BLaER1 treated with 17β-estradiol and CSF1 and Interleukin-3, amounts not matched to agents 10 nM and 100 nM (cell line): Measurements from ENCODE around the gene ACAN.

Experiments used
- H3K27ac ChIP-seq, 11 experiments: shearing (Covaris generic); formaldehyde crosslinking; 2 replicates each; pipeline ENCODE4 v1.8.1; 2022
- H3K27me3 ChIP-seq, 11 experiments: shearing (Covaris generic); formaldehyde crosslinking; 2 replicates each; pipeline ENCODE4 v1.8.1; 2022
- H3K36me3 ChIP-seq, 11 experiments: shearing (Covaris generic); formaldehyde crosslinking; 2 replicates each; pipeline ENCODE4 v1.8.1; 2022
- H3K4me1 ChIP-seq, 10 experiments: shearing (Covaris generic); formaldehyde crosslinking; 2 replicates each; pipeline ENCODE4 v1.8.1; 2022
- H3K4me2 ChIP-seq, 11 experiments: shearing (Covaris generic); formaldehyde crosslinking; 2 replicates each; pipeline ENCODE4 v1.8.1; 2022
- H3K4me3 ChIP-seq, 10 experiments: shearing (Covaris generic); formaldehyde crosslinking; 2 replicates each; pipeline ENCODE4 v1.8.1; 2022
- H3K9ac ChIP-seq, 11 experiments: shearing (Covaris generic); formaldehyde crosslinking; 2 replicates each; pipeline ENCODE4 v1.8.1; 2022
- H3K9me3 ChIP-seq, 11 experiments: shearing (Covaris generic); formaldehyde crosslinking; replicated peaks in 1 of 11; 2 replicates each; pipeline ENCODE4 v1.8.1; 2022
- H4K20me1 ChIP-seq, 11 experiments: shearing (Covaris generic); formaldehyde crosslinking; 2 replicates each; pipeline ENCODE4 v1.8.1; 2022
- Cebpa-rat ChIP-seq, 11 experiments: shearing (Covaris generic); IDR thresholded peaks; 2 replicates each; pipeline ENCODE4 v1.8.1; 2022

ACAN gene

GRCh38 chr15:88805031-88805780 is 2.0 kb downstream of the ACAN start:
- no peak for TF ChIP-seq Cebpa-rat (IDR thresholded peaks at IDR 0.05)
- Histone ChIP-seq H3K27me3 (peaks cover 0 to 26% (median 11%) of the 10 kb centered on the region in 11 experiments; a peak in 12 of 22 replicates), H3K9ac (no peak overlapping the region), H3K4me2 (no peak overlapping the region), H3K9me3 (peaks cover 0 to 6% (median 0%) of the 10 kb centered on the region in 11 experiments; a peak in 2 of 22 replicates), H3K4me1 (peaks cover 0 to 11% (median under 1%) of the 10 kb centered on the region in 10 experiments; a peak in 6 of 20 replicates), H3K27ac (no peak overlapping the region), H3K4me3 (no peak overlapping the region), H4K20me1 (no peaks in the 10 kb centered on the region), H3K36me3 (no peaks in the 10 kb centered on the region)

DNA sequence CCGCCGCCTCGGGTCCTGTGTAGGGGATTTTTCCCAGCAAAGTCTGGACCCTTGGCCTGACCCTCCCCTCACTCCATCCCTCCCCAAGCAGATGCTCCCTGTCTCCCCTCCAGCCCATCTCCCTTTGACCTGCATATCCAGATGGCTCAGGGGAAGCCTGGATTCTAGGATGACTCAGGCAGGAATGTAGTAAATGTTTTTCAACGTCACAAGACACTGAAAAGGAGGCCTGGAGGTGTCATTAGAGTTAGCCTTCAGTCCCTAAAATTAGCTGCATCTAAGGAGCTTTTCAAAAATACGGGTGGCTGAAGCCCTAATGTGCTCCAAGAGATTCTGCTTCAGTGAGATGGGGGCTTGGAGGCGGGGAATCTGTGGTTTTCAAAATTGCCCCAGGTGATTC is 7.2 kb downstream of the ACAN start:
- Histone ChIP-seq H3K4me1 (peaks cover 0 to 38% (median 16%) of the 10 kb centered on the region in 10 experiments; a peak in 12 of 20 replicates), H3K27ac (no peak overlapping the region), H4K20me1 (no peaks in the 10 kb centered on the region), H3K36me3 (no peaks in the 10 kb centered on the region), H3K4me2 (peak overlapping the region in 6 of 11 experiments; percentile 16 to 47 (median 41); a peak in 11 of 22 replicates), H3K4me3 (no peak overlapping the region), H3K9ac (no peak overlapping the region), H3K9me3 (no peaks in the 10 kb centered on the region), H3K27me3 (no peaks in the 10 kb centered on the region)
- no peak for TF ChIP-seq Cebpa-rat (IDR thresholded peaks at IDR 0.05)

- Histone ChIP-seq H3K9ac (no peak overlapping the region), H3K9me3 (no peaks in the 10 kb centered on the region), H3K27me3 (no peaks in the 10 kb centered on the region), H3K4me3 (no peak overlapping the region), H3K4me2 (peak overlapping the region in 9 of 11 experiments; percentile 12 to 73 (median 59); a peak in 17 of 22 replicates), H4K20me1 (no peaks in the 10 kb centered on the region), H3K4me1 (peaks cover 0 to 38% (median 16%) of the 10 kb centered on the region in 10 experiments; a peak in 12 of 20 replicates), H3K36me3 (no peaks in the 10 kb centered on the region), H3K27ac (no peak overlapping the region)
- no peak for TF ChIP-seq Cebpa-rat (IDR thresholded peaks at IDR 0.05)
These were observed 8.9 kb downstream of the ACAN start for GRCh38 chr15:88812133-88812532.

- Histone ChIP-seq H3K36me3 (no peaks in the 10 kb centered on the region), H3K27me3 (no peaks in the 10 kb centered on the region), H3K4me2 (no peak overlapping the region), H3K9me3 (no peaks in the 10 kb centered on the region), H3K4me1 (peaks cover 0 to 37% (median 16%) of the 10 kb centered on the region in 10 experiments; a peak in 12 of 20 replicates), H3K27ac (no peak overlapping the region), H3K4me3 (no peak overlapping the region), H3K9ac (no peak overlapping the region), H4K20me1 (no peaks in the 10 kb centered on the region)
- TF ChIP-seq Cebpa-rat (IDR thresholded peaks at IDR 0.05): no peak
These were observed 10.7 kb downstream of the ACAN start for GRCh38 chr15:88813960-88814359.

- Histone ChIP-seq H4K20me1 (no peaks in the 10 kb centered on the region), H3K9ac (no peak overlapping the region), H3K36me3 (no peaks in the 10 kb centered on the region), H3K27me3 (no peaks in the 10 kb centered on the region), H3K9me3 (no peaks in the 10 kb centered on the region), H3K4me1 (peaks cover 0 to 33% (median 16%) of the 10 kb centered on the region in 10 experiments; a peak in 12 of 20 replicates), H3K4me2 (no peak overlapping the region), H3K4me3 (no peak overlapping the region), H3K27ac (no peak overlapping the region)
- TF ChIP-seq Cebpa-rat (IDR thresholded peaks at IDR 0.05): no peak
These were observed 11.2 kb downstream of the ACAN start for GRCh38 chr15:88814393-88814792.

GRCh38 chr15:88818920-88819319 is 15.7 kb downstream of the ACAN start:
- Histone ChIP-seq H3K4me2 (no peak overlapping the region), H3K36me3 (no peaks in the 10 kb centered on the region), H3K4me1 (no peaks in the 10 kb centered on the region), H3K9ac (no peak overlapping the region), H3K4me3 (no peak overlapping the region), H3K9me3 (peaks cover 0 to 16% (median 0%) of the 10 kb centered on the region in 11 experiments; a peak in 6 of 22 replicates), H4K20me1 (no peaks in the 10 kb centered on the region), H3K27ac (no peak overlapping the region), H3K27me3 (no peaks in the 10 kb centered on the region)
- no peak for TF ChIP-seq Cebpa-rat (IDR thresholded peaks at IDR 0.05)

DNA sequence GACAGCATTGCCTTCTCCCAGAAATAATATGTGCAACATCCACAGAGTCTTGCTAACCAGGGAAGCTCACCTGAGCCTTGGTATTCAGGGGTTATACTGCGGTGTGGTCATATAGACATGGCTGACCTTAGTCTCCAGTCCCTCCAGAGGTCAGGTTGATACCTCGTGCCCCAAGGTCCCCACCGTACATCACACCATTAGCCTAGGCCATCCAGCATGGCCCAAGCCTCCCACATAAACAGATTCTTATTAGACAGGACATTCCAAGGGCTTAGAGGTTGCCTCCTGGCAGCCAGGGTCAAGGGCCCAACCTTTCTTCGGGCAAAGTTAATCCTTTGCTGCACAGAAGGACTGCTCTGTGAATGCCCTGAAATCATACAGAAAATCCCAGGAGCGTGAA is 18.8 kb downstream of the ACAN start:
- H3K4me3 ChIP-seq: no peak overlapping the region
- no peaks in the 10 kb centered on the region for H3K27me3 ChIP-seq
- TF ChIP-seq Cebpa-rat (IDR thresholded peaks at IDR 0.05): no peak
- H3K9me3 ChIP-seq: peaks cover 0 to 16% (median 0%) of the 10 kb centered on the region in 11 experiments; a peak in 6 of 22 replicates
- H4K20me1 ChIP-seq: no peaks in the 10 kb centered on the region
- no peak overlapping the region for H3K27ac ChIP-seq
- H3K4me1 ChIP-seq: no peaks in the 10 kb centered on the region
- no peak overlapping the region for H3K4me2 ChIP-seq
- H3K36me3 ChIP-seq: no peaks in the 10 kb centered on the region
- H3K9ac ChIP-seq: no peak overlapping the region

GRCh38 chr15:88828791-88829190 is 25.6 kb downstream of the ACAN start:
- TF ChIP-seq Cebpa-rat (IDR thresholded peaks at IDR 0.05): no peak
- H3K9ac ChIP-seq: no peak overlapping the region
- no peaks in the 10 kb centered on the region for H3K9me3 ChIP-seq
- H4K20me1 ChIP-seq: no peaks in the 10 kb centered on the region
- H3K36me3 ChIP-seq: no peaks in the 10 kb centered on the region
- H3K4me2 ChIP-seq: no peak overlapping the region
- no peaks in the 10 kb centered on the region for H3K27me3 ChIP-seq
- no peak overlapping the region for H3K27ac ChIP-seq
- H3K4me1 ChIP-seq: peaks cover 0 to 8% (median 0%) of the 10 kb centered on the region in 10 experiments; a peak in 1 of 20 replicates
- no peak overlapping the region for H3K4me3 ChIP-seq

- Histone ChIP-seq H3K9me3 (no peaks in the 10 kb centered on the region), H3K4me1 (peaks cover 0 to 8% (median 0%) of the 10 kb centered on the region in 10 experiments; a peak in 1 of 20 replicates), H3K36me3 (no peaks in the 10 kb centered on the region), H3K27me3 (no peaks in the 10 kb centered on the region), H3K27ac (no peak overlapping the region), H3K4me2 (no peak overlapping the region), H4K20me1 (no peaks in the 10 kb centered on the region), H3K9ac (no peak overlapping the region), H3K4me3 (no peak overlapping the region)
- TF ChIP-seq Cebpa-rat (IDR thresholded peaks at IDR 0.05): no peak
These were observed 26.8 kb downstream of the ACAN start for GRCh38 chr15:88830016-88830415.
